Measurements from ENCODE around the gene UQCRC2.

GRCh38 chr16:21950782-21951521 is 2.2 kb upstream of the UQCRC2 start:
- TF ChIP-seq CTCF (IDR thresholded peaks at IDR 0.05; ENCODE audit: low read length) (peak; percentile 55), EZH2 (optimal IDR thresholded peaks at IDR 0.05; ENCODE audit: low read depth, low read length) (no peak), EZH2phosphoT487 (IDR thresholded peaks at IDR 0.05; ENCODE audit: low read length) (no peak)
